Fibroblast of villous mesenchyme (primary cell): ENCODE data around the gene CD33. TPM values are rescaled to one million over a fixed set of nuclear protein-coding genes. Genes with fewer than 3 reads are reported as not detected.
"Not testable (repeated sequence)": the region's sequence is repeated elsewhere in the genome, so short reads cannot be mapped to it uniquely, and the experiment has no call there.

Experiments used
- DNase-seq: peaks from one replicate; pipeline ENCODE4 v3.0.0-alpha.2; 2010; ENCODE audit warnings: low read depth
- H3K4me3 ChIP-seq: 2 replicates; pipeline ENCODE4 v1.5.1; 2011; ENCODE audit warnings: low read depth, mild to moderate bottlenecking, low read length
- total RNA-seq: library from RNA; depleted of rRNA; stranded (reverse); fragments of >200 nt; gene quantifications from 2 replicates; pipeline ENCODE4 v1.2.3, GENCODE V29; 2012
- TF ChIP-seq, protein P1 (sequence below): IDR thresholded peaks from 2 replicates; pipeline ENCODE4 v1.5.1; 2012; ENCODE audit warnings: low read depth, mild to moderate bottlenecking, low read length; ENCODE audit not compliant: insufficient read depth

Gene CD33
- not detected in 2 replicates for total RNA-seq

DNA sequence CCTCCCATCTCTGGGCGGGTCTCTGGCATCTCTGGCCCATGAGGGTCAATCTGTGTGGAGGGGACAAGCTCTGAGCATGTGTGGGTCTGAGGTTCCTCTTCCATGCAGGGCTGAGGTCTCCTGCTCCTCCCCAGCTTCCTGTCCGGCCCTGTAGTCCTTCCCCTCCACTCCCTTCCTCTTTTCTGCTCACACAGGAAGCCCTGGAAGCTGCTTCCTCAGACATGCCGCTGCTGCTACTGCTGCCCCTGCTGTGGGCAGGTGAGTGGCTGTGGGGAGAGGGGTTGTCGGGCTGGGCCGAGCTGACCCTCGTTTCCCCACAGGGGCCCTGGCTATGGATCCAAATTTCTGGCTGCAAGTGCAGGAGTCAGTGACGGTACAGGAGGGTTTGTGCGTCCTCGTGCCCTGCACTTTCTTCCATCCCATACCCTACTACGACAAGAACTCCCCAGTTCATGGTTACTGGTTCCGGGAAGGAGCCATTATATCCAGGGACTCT, at the start of gene CD33:
Gene CD33 (plus strand): TSS at position 183 of the 496 bp plus-strand sequence. CDS start 39 bp downstream, at position 222.
- not testable (repeated sequence) for H3K4me3 ChIP-seq, DNase-seq

DNA sequence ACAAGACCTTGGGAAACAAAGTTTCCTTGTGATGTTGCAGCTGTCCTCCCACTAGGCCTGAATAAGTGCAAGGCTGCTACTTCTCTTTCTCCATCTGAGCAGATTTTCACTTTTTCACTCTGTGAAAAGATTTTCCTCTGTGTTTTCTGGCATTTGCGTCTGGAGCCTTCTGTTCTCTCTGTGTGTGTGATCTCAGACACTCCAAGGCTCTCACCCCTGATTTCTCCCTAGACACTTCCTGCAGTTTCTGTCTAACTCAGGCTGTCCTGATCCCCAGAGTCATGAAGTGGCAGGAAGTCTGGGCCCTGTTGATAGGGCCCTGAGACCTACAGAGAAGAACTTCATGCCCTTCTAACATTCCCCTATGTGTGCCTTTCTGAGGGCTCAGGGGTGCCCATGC, 45.6 kb upstream of the CD33 start:
- no peak for DNase-seq
- TF ChIP-seq, protein P1, sequence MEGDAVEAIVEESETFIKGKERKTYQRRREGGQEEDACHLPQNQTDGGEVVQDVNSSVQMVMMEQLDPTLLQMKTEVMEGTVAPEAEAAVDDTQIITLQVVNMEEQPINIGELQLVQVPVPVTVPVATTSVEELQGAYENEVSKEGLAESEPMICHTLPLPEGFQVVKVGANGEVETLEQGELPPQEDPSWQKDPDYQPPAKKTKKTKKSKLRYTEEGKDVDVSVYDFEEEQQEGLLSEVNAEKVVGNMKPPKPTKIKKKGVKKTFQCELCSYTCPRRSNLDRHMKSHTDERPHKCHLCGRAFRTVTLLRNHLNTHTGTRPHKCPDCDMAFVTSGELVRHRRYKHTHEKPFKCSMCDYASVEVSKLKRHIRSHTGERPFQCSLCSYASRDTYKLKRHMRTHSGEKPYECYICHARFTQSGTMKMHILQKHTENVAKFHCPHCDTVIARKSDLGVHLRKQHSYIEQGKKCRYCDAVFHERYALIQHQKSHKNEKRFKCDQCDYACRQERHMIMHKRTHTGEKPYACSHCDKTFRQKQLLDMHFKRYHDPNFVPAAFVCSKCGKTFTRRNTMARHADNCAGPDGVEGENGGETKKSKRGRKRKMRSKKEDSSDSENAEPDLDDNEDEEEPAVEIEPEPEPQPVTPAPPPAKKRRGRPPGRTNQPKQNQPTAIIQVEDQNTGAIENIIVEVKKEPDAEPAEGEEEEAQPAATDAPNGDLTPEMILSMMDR, result no peak
- no peak overlapping the region for H3K4me3 ChIP-seq

DNA sequence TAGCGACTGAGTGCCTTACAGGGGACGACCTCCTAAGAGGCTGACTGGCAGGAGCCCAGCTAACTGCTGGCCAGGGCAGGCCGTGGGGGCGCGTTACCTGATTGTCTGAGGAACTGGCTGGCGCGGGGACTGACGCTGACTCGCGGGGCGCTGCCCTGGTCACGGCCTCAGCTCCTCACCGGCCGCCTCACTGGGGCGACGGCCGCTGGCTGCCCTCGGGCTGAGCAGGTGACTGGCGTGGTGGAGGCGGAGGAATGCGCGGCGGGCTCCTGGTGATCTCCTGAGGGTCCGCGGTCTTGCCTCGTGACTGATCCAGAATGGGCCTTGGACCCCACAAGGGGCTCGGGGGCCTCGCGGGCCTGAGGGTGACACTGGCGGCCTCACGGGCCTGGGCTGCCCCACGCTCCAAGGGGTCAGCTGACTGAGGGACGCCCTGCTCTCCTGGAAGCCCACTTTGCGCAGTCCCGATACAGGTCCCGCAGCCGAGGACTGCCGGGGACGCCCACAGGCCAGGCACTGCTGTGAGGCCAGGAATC, 43.4 kb upstream of the CD33 start:
- TF ChIP-seq, protein P1, result no peak
- H3K4me3 ChIP-seq, result no peak overlapping the region
- no peak for DNase-seq

DNA sequence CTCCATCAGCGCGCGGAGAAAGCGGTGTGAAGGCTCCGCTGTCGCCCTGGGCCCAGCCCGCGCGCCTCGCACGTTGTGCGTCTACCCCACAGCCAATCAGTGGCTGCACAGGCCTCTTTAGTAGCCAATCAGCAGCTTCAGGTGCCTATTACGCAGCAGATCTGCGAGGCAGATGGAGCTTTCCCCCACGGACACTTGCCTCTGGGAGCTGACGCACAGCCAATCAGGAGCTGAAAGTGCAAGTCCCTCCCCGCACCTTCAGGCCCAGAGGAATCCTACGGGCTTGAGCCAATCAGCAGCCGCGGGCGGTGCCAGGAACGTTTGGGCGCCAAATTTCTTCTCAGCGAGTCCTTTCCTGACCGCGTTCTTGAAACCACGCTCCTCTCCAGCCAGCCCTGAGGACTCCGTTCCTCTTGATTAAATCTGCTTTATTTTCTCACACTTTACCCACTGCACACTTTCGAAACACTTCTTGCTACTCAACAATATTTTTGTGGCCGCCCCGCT, 42.9 kb upstream of the CD33 start:
- no peak for DNase-seq
- H3K4me3 ChIP-seq, result no peak overlapping the region
- TF ChIP-seq, protein P1, result no peak

DNA sequence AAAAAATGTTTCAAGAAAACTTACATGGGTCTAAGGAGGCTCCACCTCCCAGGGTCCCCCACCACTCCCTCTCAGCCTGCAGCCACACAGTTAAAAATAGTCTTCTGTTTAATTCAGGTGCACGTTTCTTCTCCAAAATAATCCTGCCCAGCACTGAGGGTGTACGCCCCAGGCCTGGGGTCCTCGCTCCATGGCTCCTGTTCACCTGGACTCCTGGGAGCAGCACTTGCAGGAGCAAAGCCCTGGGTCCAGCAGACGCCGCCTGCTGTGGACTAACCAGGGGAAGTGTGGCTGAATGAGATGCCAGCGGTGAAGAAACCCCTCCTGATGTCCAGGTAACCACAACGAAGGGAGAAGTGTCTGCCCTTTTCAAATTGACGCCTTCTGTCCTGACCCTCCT, 41.3 kb upstream of the CD33 start:
- DNase-seq, result no peak
- no peak overlapping the region for H3K4me3 ChIP-seq
- TF ChIP-seq, protein P1, result no peak

DNA sequence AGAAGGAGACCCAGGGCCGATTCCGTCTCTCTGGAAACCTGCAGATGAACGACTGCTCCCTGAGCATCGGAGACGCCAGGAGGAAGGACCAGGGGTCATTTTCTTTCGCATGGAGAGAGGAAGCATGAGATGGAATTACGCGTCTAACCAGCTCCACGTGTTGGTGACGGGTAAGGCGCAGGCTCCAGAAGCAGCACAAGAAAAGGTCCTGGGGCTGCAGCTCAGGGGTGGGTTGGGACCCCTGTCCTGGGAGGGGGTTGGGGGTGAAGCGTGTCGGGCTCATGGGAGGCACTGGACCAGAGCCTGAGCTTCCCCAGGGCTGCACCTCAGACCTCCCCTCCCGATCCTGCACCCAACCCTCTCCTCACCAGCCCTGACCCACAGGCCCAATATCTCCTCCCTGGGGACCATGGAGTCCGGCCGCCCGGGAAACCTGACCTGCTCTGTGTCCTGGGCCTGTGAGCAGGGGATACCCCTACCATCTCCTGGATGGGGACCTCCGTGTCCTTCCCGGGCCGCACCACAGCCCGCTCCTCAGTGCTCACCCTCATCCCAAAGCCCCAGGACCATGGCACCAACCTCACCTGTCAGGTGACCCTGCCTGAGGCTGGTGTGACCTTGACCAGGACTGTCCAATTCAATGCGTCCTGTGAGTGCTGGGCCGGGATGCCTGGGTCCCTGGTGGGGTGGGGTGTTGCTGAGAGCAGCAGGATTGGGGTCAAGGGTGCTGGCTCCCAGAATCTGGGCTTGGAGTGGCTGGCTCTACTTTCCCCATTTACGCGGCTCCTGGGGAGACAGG, 39.6 kb upstream of the CD33 start:
- TF ChIP-seq, protein P1, result no peak
- no peak for DNase-seq
- H3K4me3 ChIP-seq, result no peak overlapping the region

DNA sequence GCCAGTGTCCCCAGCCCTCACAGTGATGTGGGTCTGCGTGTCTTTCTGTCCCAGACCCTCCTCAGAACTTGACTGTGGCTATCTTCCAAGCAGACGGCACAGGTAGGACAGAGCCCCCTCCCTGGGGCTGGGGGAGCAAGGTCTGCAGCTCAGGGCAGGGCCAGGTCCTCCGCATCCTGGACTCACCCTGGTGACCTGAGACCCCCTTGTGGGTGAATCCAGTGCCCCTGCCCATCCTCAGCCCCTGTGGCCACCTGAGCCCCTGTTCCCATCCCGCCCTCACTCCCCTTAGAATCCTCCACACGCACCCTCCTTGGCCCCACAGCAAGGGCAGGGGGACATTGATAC, 39.0 kb upstream of the CD33 start:
- no peak overlapping the region for H3K4me3 ChIP-seq
- DNase-seq, result no peak
- TF ChIP-seq, protein P1, result no peak
